Hippocampal formation (tissue), 2 donors: ENCODE measurements around the gene CADPS2.
"Not testable (repeated sequence)": the region's sequence is repeated elsewhere in the genome, so short reads cannot be mapped to it uniquely, and the experiment has no call there.

ENCODE experiments used
- DNase-seq, 2 donors: peaks; one replicate each; lab custom pipeline; 2025; lab: John Stamatoyannopoulos, UW

Gene CADPS2

GRCh38 chr7:122709930-122710646 is 176.2 kb downstream of the CADPS2 start:
- no peak for DNase-seq

- DNase-seq: no peak
Measured at GRCh38 chr7:122706836-122707235, 179.4 kb downstream of the CADPS2 start.

DNA sequence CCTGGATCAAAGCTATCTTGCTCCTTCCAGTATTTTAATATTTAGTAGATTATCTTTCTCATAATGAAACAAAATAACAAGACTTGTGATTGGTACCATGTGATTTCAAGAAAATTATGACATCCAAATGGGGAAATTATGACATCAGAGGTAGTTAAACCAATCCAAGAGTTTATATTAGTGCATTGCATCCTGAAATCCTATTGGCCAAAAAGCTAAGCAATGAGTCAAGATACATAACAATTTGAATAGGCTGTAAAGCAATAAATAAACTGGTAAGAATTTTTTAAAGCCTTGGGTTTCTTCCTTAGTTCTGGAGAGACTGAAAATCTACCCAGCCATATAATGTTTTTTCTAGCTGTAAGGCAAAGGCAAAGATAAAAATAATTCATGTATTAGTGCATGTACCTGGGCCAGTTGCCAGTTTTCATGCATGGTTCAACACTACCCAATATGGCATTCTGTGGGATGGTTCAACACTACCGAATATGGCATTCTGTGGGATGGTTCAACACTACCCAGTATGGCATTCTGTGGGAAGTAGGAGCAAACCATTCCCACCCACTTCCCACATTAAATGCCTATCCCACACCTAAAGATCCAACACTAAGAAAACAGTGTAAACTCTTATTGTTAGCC is 183.3 kb downstream of the CADPS2 start, which contains the start of gene RNF148:
TSS of gene RNF148 (minus strand) at position 51 of the 639 bp plus-strand sequence. CDS start 172 bp downstream, outside the sequence.
- DNase-seq: no peak

GRCh38 chr7:122699017-122699416 is 187.2 kb downstream of the CADPS2 start, which contains the start of gene RNF133:
RNF133 (minus strand) TSS chr7:122699117; CDS start chr7:122698918, 199 bp downstream.
- DNase-seq: no peak

DNA sequence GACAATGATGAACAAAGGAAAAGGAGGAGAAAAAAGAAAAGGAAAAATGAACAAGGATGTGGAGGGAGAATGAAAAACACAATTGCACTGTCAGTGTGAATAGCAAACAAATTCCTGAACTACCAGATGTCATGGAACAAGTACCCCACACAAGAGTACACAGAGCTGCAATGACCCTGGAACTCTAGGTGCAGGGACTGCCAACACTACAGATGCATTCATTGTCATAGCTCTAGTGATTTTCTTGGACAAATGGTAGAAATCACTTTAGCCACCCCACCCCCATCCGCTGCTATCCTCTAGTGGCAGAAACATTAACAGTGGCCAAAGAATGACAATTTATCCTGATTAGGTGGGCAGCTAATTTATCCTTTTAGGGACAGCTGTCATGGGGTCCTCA is 190.4 kb downstream of the CADPS2 start:
- no peak for DNase-seq

DNA sequence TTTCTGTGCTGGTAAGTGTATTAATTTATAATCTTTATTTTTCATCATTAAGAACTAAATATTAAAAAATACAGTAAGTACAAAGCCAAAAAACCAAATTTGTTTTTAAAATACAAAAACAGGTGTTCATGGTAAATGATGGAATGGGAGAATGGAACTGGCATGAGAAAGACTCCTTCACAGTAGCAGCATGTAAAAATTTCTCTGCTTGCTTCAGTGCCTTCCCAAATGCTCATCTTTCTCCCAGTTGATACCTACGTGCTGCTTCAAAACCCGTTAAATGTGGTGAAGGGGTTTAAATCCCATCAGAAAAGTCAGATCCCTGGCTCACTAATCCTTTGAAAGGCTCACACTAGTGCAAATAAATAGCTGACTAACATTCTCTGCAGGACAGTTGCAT is 191.6 kb downstream of the CADPS2 start:
- DNase-seq: no peak

GRCh38 chr7:122692769-122693309 is 193.4 kb downstream of the CADPS2 start:
- DNase-seq: no peak

DNA sequence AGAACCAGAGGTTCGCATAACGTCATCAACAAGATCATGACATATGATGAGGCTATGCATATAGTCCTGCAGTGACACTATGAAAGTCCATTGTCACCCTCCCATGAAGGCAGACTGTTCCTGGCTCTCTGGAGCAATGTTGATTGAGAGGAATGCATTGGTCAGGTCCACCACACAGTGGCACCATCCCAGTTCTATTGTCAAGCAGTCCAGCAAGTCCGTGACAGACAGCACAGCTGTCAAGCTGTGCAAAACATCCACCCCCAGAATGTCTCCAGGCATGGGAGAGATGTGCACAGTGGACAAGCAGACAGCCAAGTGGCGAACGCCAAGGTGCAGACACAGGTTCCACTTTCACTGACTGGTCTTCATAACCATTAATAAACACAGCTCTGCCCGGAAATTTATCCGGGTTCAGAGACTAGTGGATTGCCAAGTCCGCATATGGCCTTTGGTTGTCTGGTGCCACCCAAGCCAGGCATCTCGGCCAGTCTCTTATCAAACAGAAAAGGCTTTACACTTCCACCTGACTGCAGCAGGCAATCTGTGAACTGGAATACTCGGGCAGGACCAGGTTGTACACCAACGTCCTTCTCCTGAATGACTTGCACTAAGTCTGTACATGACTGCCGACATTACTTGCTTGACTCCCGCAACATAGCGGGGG is 194.6 kb downstream of the CADPS2 start:
- no peak for DNase-seq

- DNase-seq: no peak
Measured at GRCh38 chr7:122689346-122690109, 196.7 kb downstream of the CADPS2 start.

DNA sequence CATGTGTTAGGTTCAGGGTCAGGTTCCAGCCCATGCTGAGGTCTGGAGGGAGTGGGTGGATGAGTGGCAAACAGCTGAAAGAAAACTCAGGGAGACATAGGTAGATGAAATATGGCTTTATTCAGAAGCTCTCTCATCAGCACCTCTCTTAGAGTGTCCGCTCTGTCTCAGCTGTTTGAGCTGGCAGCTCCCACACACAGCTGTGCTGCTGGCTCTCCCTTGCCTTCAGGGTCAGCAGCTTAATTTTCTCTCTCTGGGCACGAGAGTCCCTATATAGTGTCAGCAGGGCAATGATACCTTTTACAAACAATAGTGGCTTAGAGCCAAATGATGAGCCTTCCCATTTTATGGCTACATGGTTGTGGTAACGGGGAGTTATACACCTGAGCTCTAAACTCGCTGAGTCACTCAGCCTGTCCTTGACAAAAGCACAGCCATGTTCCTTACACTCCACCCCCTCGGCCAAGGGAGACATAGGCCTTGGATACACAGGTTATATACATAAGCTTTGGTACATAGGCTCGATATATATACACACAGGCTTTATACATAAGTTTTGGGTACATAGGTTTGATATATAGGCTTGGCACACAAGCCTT is 197.8 kb downstream of the CADPS2 start:
- no peak for DNase-seq

GRCh38 chr7:122686360-122686878 is 199.8 kb downstream of the CADPS2 start:
- DNase-seq: no peak

- no peak for DNase-seq
Measured at GRCh38 chr7:122684504-122684903, 201.8 kb downstream of the CADPS2 start.

DNA sequence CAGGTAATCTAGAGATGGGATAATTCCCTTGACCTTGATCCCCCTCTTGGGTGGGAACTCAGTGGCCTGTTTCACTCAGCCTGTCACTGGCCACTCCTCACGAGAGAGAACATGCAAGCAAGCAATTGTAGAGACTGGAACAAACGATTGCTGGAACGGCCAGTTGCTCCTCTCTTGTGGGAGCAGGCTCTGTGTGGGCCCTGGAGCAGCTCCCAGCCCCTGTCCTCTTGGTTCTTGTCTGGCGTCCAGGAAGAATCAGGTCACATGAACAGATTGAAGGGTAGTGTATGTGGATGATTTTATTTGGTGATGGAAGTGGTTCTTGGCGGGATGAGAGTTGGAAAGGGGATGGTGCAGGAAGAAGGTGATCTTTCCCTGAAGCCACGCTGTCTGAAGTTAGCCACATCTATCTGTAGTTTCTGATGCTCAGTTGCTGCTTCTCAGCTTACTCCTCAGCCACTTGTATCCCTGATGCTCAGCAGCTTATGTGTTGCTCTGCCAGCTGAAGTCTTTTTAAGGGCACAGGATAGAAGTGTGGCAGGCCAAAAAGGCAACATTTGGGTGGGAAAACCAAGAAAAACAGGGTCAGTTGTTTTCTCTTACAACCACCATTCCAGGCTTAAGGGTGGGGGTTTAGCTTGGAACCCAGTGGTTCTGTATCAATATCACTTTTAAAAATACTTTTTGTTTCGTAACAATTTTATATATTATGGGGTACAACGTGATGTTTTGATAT is 203.3 kb downstream of the CADPS2 start:
- no peak for DNase-seq

GRCh38 chr7:122681186-122681585 is 205.1 kb downstream of the CADPS2 start:
- not testable (repeated sequence) for DNase-seq

DNA sequence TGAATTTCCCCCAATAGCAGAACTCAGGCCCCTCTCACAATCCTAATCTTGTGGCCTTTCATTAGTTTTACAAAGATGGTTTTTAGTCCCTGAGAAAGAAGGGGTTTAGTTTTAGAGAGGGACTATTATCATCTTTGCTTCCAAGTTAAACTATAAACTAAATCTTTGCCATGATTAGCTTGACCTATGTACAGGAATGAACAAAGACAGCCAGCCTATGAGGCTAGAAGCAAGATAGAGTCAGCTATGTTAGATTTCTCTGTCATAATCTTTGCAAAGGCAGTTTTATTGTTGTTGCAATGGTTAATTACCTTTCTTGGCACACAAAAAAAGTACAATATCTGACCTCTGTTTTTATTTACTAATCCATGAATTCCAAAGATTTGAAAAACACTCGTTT is 206.4 kb downstream of the CADPS2 start:
- no peak for DNase-seq

DNA sequence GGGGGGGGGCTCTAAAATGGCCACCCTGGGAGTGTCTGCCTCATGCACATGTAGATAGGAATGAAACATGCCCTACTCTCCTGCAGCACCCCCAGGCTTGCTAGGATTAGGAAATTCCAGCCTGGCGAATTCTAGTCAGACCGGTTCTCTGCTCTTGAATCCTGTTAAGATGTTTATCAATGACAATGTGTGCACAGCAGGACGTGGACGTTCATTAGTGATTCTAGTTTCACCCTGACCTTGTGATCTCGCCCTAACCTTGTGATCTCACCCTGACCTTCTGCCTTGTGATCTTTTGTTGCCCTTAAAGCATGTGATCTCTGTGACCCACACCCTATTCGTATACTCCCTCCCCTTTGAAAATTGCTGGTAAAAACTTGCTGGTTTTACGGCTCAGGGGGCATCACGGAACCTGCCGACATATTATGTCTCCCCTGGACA is 207.0 kb downstream of the CADPS2 start:
- DNase-seq: not testable (repeated sequence)

DNA sequence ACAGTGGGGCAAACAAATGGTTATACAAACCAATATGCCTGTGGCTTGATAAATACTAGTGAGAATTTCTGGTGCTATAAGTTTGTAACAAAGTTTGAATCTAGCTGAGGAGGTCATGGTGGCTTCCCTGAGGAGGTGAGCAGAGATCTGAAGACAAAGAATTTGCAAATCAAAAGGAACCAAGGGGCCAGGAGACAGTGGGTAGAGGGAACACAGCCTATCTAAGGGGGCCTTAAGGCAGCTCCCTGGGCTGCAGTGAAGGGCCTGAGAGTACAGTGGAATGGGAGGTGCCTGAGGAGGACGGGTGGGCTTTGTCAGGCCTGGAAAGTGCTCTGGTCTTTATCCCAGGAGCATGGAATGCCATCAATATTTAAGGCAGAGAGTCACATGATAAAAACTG is 209.1 kb downstream of the CADPS2 start:
- DNase-seq: no peak

DNA sequence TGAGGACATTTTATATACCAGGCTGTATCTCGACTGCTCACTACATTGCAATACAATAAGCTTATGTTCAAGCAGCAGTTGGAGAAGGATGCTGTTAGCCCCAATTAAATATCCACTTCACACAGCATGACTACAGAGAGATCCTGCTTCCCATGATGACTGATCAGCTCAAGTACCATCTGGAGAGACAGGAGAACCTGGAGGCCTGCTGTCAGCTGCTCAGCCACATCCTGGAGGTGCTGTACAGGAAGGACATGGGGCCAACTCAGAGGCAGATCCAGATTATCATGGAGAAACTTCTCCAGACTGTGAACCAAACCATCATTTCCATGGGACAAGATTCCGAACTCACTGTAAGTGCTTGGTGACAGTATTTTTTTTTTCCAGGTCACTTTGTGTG is 209.8 kb downstream of the CADPS2 start:
- DNase-seq: no peak

DNA sequence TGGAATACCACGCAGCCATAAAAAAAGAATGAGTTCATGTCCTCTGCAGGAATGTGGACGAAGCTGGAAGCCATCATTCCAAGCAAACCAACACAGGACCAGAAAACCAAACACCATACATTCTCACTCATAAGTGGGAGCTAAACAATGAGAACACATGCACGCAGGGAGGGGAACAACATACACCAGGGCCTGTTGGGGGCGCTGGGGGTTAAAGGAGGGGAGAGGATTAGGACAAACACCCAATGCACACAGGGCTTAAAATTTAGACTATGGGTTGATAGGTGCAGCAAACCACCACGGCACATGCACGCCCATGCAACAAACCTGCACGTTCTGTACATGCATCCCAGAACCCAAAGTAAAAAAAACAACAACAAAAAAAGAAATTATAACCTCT is 210.6 kb downstream of the CADPS2 start:
- no peak for DNase-seq

DNA sequence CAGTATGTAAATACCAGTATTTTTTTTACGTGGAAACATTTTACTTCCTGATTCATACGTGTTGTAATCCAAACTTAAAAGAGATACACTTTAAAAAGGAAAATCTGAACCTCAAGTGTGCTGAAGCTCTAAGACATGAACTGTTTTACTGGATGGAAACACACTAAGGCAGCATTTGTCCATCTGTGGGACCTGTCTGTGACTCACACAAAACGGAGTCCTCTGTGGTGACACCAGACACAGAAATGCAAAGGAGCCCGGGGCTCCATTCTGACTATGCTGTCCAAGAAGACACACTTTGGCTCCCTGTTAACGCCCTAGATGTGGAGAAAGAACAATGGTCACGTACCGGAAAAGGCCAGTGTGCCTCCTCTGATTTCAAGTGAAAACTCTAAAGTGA is 211.2 kb downstream of the CADPS2 start:
- no peak for DNase-seq
